Measurements from ENCODE around the gene USH2A. TPM values are rescaled to one million over a fixed set of nuclear protein-coding genes. Genes with fewer than 3 reads are reported as not detected.

The USH2A gene
- total RNA-seq, 1 donor from 2014 or later = 0.14 TPM

- H3K4me1 Mint-ChIP-seq = no peaks in the 10 kb centered on the region
- H3K4me3 Mint-ChIP-seq = no peak overlapping the region
- peaks cover 5% of the 10 kb centered on the region for H3K9me3 Mint-ChIP-seq
- H3K36me3 Mint-ChIP-seq (ENCODE audit: low read depth) = peaks cover 51% of the 10 kb centered on the region
- no peak for DNase-seq (ENCODE audit: low read depth, low spot score)
- H3K27ac Mint-ChIP-seq (ENCODE audit: unreplicated experiment) = no peak overlapping the region
- TF ChIP-seq CTCF (conservative IDR thresholded peaks at IDR 0.05) = no peak
- H3K27me3 Mint-ChIP-seq (ENCODE audit: low read depth) = no peaks in the 10 kb centered on the region
Observed at GRCh38 chr1:215581896-215582295, 841.4 kb downstream of the USH2A start.

Measured in neural crest cell (in vitro differentiated cells).